H9 (cell line): ENCODE data around the gene NRM. TPM values are rescaled to one million over a fixed set of nuclear protein-coding genes. Genes with fewer than 3 reads are reported as not detected.

Experiments used
- DNase-seq: peaks from one replicate; pipeline ENCODE4 v3.0.0-alpha.2; 2017
- H2AFZ ChIP-seq: one replicate; pipeline ENCODE4 v1.6.1; 2013; ENCODE audit warnings: mild to moderate bottlenecking, low read length, control low read depth, moderate library complexity
- H2AK5ac ChIP-seq: 2 replicates; pipeline ENCODE4 v1.6.1; 2013; ENCODE audit warnings: low read length, control low read depth, mixed read lengths; ENCODE audit not compliant: insufficient read length
- H2BK120ac ChIP-seq: one replicate; pipeline ENCODE4 v1.6.1; 2013; ENCODE audit warnings: low read depth, mild to moderate bottlenecking, low read length, control low read depth, inconsistent platforms; ENCODE audit not compliant: poor library complexity, severe bottlenecking
- H2BK12ac ChIP-seq: 2 replicates; pipeline ENCODE4 v1.6.1; 2013; ENCODE audit warnings: low read length, control low read depth, mixed read lengths, low read depth; ENCODE audit not compliant: insufficient read length
- H2BK15ac ChIP-seq: 2 replicates; pipeline ENCODE4 v1.6.1; 2013; ENCODE audit warnings: low read depth, low read length, control low read depth
- H2BK20ac ChIP-seq: one replicate; pipeline ENCODE4 v1.6.1; 2013; ENCODE audit warnings: low read depth, mild to moderate bottlenecking, low read length, control low read depth, inconsistent platforms; ENCODE audit not compliant: poor library complexity, severe bottlenecking
- H2BK5ac ChIP-seq: 2 replicates; pipeline ENCODE4 v1.6.1; 2013; ENCODE audit warnings: low read length, control low read depth, mixed read lengths; ENCODE audit not compliant: insufficient read length
- H3K14ac ChIP-seq: 2 replicates; pipeline ENCODE4 v1.6.1; 2013; ENCODE audit warnings: low read length, control low read depth; ENCODE audit not compliant: insufficient read depth
- H3K18ac ChIP-seq: 2 replicates; pipeline ENCODE4 v1.6.1; 2013; ENCODE audit warnings: low read depth, mild to moderate bottlenecking, mixed read lengths, low read length, control low read depth; ENCODE audit not compliant: insufficient read length
- H3K23ac ChIP-seq: 2 replicates; pipeline ENCODE4 v1.6.1; 2013; ENCODE audit warnings: low read length, control low read depth, mixed read lengths, low read depth; ENCODE audit not compliant: insufficient read length
- H3K23me2 ChIP-seq: 2 replicates; pipeline ENCODE4 v1.6.1; 2013; ENCODE audit warnings: low read depth, mild to moderate bottlenecking, mixed read lengths, low read length, control low read depth; ENCODE audit not compliant: insufficient read length, poor library complexity, severe bottlenecking
- H3K27ac ChIP-seq: 2 replicates; pipeline ENCODE4 v1.5.1; 2013; ENCODE audit warnings: low read length, control low read depth, mixed read lengths, low read depth; ENCODE audit not compliant: insufficient read length
- H3K27me3 ChIP-seq: 2 replicates; pipeline ENCODE4 v1.6.1; 2013; ENCODE audit warnings: low read length, control low read depth, inconsistent platforms; ENCODE audit not compliant: insufficient read depth
- H3K4ac ChIP-seq: 2 replicates; pipeline ENCODE4 v1.6.1; 2013; ENCODE audit warnings: low read depth, mild to moderate bottlenecking, control low read depth, inconsistent platforms, low read length, moderate library complexity
- H3K4me1 ChIP-seq: 2 replicates; pipeline ENCODE4 v1.6.1; 2013; ENCODE audit warnings: low read length, control low read depth, inconsistent platforms; ENCODE audit not compliant: insufficient read depth
- H3K4me2 ChIP-seq: 2 replicates; pipeline ENCODE4 v1.6.1; 2013; ENCODE audit warnings: low read length, control low read depth, mixed read lengths; ENCODE audit not compliant: insufficient read length, insufficient read depth
- H3K56ac ChIP-seq: 2 replicates; pipeline ENCODE4 v1.6.1; 2013; ENCODE audit warnings: low read depth, mild to moderate bottlenecking, mixed read lengths, low read length, control low read depth; ENCODE audit not compliant: insufficient read length
- H3K79me1 ChIP-seq: 2 replicates; pipeline ENCODE4 v1.6.1; 2013; ENCODE audit warnings: low read depth, mild to moderate bottlenecking, moderate library complexity, low read length, control low read depth, inconsistent platforms; ENCODE audit not compliant: insufficient read depth, poor library complexity, severe bottlenecking
- H3K79me2 ChIP-seq: 2 replicates; pipeline ENCODE4 v1.6.1; 2013; ENCODE audit warnings: low read length, control low read depth, inconsistent platforms; ENCODE audit not compliant: insufficient read depth
- H3K9ac ChIP-seq: 2 replicates; pipeline ENCODE4 v1.6.1; 2013; ENCODE audit warnings: low read length, control low read depth, mixed read lengths; ENCODE audit not compliant: insufficient read length; ENCODE audit errors: extremely low read depth
- H3K9me3 ChIP-seq: one replicate; pipeline ENCODE4 v1.6.1; 2013; ENCODE audit warnings: low read depth, low read length, inconsistent platforms; ENCODE audit not compliant: control insufficient read depth
- H3T11ph ChIP-seq: one replicate; pipeline ENCODE4 v1.6.1; 2013; ENCODE audit warnings: mild to moderate bottlenecking, low read length, control low read depth, inconsistent platforms
- H4K20me1 ChIP-seq: one replicate; pipeline ENCODE4 v1.6.1; 2013; ENCODE audit not compliant: control insufficient read depth, insufficient read length, insufficient read depth
- H4K5ac ChIP-seq: 2 replicates; pipeline ENCODE4 v1.6.1; 2013; ENCODE audit warnings: low read depth, mild to moderate bottlenecking, mixed read lengths, low read length, control low read depth; ENCODE audit not compliant: insufficient read length
- H4K8ac ChIP-seq: replicated peaks from 2 replicates; pipeline ENCODE4 v1.6.1; 2013; ENCODE audit warnings: low read length, control low read depth, mixed read lengths, low read depth; ENCODE audit not compliant: insufficient read length
- H4K91ac ChIP-seq: 2 replicates; pipeline ENCODE4 v1.6.1; 2013; ENCODE audit warnings: low read depth, mild to moderate bottlenecking, moderate library complexity, mixed read lengths, low read length, control low read depth; ENCODE audit not compliant: insufficient read length
- H3K27ac Mint-ChIP-seq, 3 experiments: 2 replicates in 2 of 3; 3 replicates in 1 of 3; pipeline ENCODE4 v1.8.0; 2020 to 2021; ENCODE audit warnings: mixed read lengths in 3 of 3, mild to moderate bottlenecking in 1 of 3, moderate library complexity in 1 of 3
- H3K27me3 Mint-ChIP-seq: 2 replicates; pipeline ENCODE4 v1.8.0; 2021; ENCODE audit warnings: low read depth, mild to moderate bottlenecking, moderate library complexity, mixed read lengths
- H3K36me3 Mint-ChIP-seq, 3 experiments: 2 replicates in 2 of 3; 3 replicates in 1 of 3; pipeline ENCODE4 v1.8.0; 2020 to 2021; ENCODE audit warnings: low read depth in 3 of 3, mixed read lengths in 3 of 3; ENCODE audit not compliant: insufficient read depth in 1 of 3
- H3K4me1 Mint-ChIP-seq, 2 experiments: 2 replicates each; pipeline ENCODE4 v1.8.0; 2020; ENCODE audit warnings: mixed read lengths in 2 of 2
- H3K4me3 Mint-ChIP-seq, 2 experiments: 2 replicates in 1 of 2; 3 replicates in 1 of 2; pipeline ENCODE4 v1.8.0; 2020 to 2021; ENCODE audit warnings: mild to moderate bottlenecking in 2 of 2, mixed read lengths in 2 of 2, moderate library complexity in 1 of 2
- H3K9me3 Mint-ChIP-seq, 2 experiments: 2 replicates in 1 of 2; 3 replicates in 1 of 2; pipeline ENCODE4 v1.8.0; 2020; ENCODE audit warnings: mild to moderate bottlenecking in 2 of 2, mixed read lengths in 2 of 2, moderate library complexity in 1 of 2
- CTCF ChIP-seq: fragments of 200-600 bp; sonication (generic); conservative IDR thresholded peaks from 3 replicates; pipeline ENCODE4 v1.8.0; 2021; ENCODE audit warnings: antibody characterized with exemption, mild to moderate bottlenecking
- WGBS: extraction: QIAGEN DNeasy Blood & Tissue Kit; methylation state at CpG from one replicate; pipeline ENCODE4 v1.1.7; 2013; ENCODE audit warnings: missing lambda C conversion rate, low lambda C conversion rate, mixed read lengths; ENCODE audit not compliant: insufficient read length; ENCODE audit errors: extremely low coverage; 5-methylcytosine and 5-hydroxymethylcytosine counted together
- total RNA-seq: library from RNA; stranded (reverse); gene quantifications from 2 replicates; pipeline ENCODE4 v1.2.1, GENCODE V29; 2021

Gene NRM
- total RNA-seq, 1 experiment from 2014 or later, result 36.5 TPM

- Mint-ChIP-seq H3K36me3 (peaks cover 4 to 13% (median 7%) of the 10 kb centered on the region in 3 experiments; a peak in 5 of 7 replicates), H3K4me3 (peak overlapping the region; percentile 84 to 88), H3K9me3 (no peaks in the 10 kb centered on the region), H3K27ac (peak overlapping the region in 1 of 3 experiments; percentile 23; a peak in 2 of 7 replicates), H3K4me1 (peaks cover 33 to 35% of the 10 kb centered on the region in 2 experiments), H3K27me3 (no peaks in the 10 kb centered on the region; the same call in 1 of the 2 replicates)
- H3K4ac ChIP-seq, result no peak overlapping the region
- no peak overlapping the region for H4K8ac ChIP-seq
- no peaks in the 10 kb centered on the region for H3K79me2 ChIP-seq
- no peak overlapping the region for H3K23ac ChIP-seq
- H3T11ph ChIP-seq, result no peak overlapping the region
- H3K9me3 ChIP-seq, result no peaks in the 10 kb centered on the region
- peaks cover 21% of the 10 kb centered on the region for H3K23me2 ChIP-seq
- H2BK5ac ChIP-seq, result no peak overlapping the region
- peak overlapping the region; percentile 89 for H3K4me2 ChIP-seq
- no peak overlapping the region for H3K27ac ChIP-seq
- no peaks in the 10 kb centered on the region for H4K20me1 ChIP-seq
- H4K91ac ChIP-seq, result no peak overlapping the region
- H3K56ac ChIP-seq, result no peak overlapping the region
- no peak overlapping the region for H2AK5ac ChIP-seq
- H4K5ac ChIP-seq, result no peak overlapping the region
- H2AFZ ChIP-seq, result no peak overlapping the region
- DNase-seq, result no peak
- no peak overlapping the region for H3K14ac ChIP-seq
- H2BK20ac ChIP-seq, result no peak overlapping the region
- H2BK120ac ChIP-seq, result no peak overlapping the region
- H2BK12ac ChIP-seq, result no peak overlapping the region
- no peak overlapping the region for H2BK15ac ChIP-seq
- no peak overlapping the region for H3K18ac ChIP-seq
- H3K9ac ChIP-seq, result no peak overlapping the region
- no CpG with 5 or more reads among the region's 8 CpGs for WGBS
- H3K4me1 ChIP-seq, result peaks cover 3% of the 10 kb centered on the region; the same call in 1 of the 2 replicates
- no peak for TF ChIP-seq CTCF
- H3K27me3 ChIP-seq, result no peaks in the 10 kb centered on the region
- H3K79me1 ChIP-seq, result no peaks in the 10 kb centered on the region
Observed at GRCh38 chr6:30691208-30691847, 544 bp upstream of the NRM start.
